MCF 10A (cell line): ENCODE data around the gene PEAK1. TPM values are rescaled to one million over a fixed set of nuclear protein-coding genes. Genes with fewer than 3 reads are reported as not detected.

Source experiments
- BruUV-seq: library from RNA; stranded (reverse); fragments of 400-500 nt; replicated peaks from 2 replicates; lab custom pipeline; 2021; lab: Mats Ljungman, UMichigan
- CTCF ChIA-PET: fragments of 300-600 bp; sonication (Branson Sonifier 250); formaldehyde crosslinking; extraction: SDS; loops from one replicate; lab custom pipeline; 2021; ENCODE audit warnings: antibody characterized with exemption, inconsistent platforms; lab: Yijun Ruan, JAX
- POLR2A ChIA-PET: fragments of 300-600, 350-650 bp; sonication (Branson Sonifier 250); formaldehyde crosslinking; extraction: SDS; loops from one replicate; lab custom pipeline; 2020; ENCODE audit warnings: antibody characterized with exemption, inconsistent platforms; lab: Yijun Ruan, JAX
- DNase-seq: peaks from one replicate; pipeline ENCODE4 v3.0.0-alpha.2; 2018; ENCODE audit not compliant: unreplicated experiment
- H3K27ac Mint-ChIP-seq: one replicate; pipeline ENCODE4 v1.8.0; 2022; ENCODE audit warnings: mild to moderate bottlenecking, low read depth, mixed read lengths; ENCODE audit not compliant: unreplicated experiment
- H3K27me3 Mint-ChIP-seq: one replicate; pipeline ENCODE4 v1.8.0; 2022; ENCODE audit warnings: mixed read lengths; ENCODE audit not compliant: insufficient read depth, unreplicated experiment
- H3K36me3 Mint-ChIP-seq: one replicate; pipeline ENCODE4 v1.8.0; 2022; ENCODE audit warnings: mild to moderate bottlenecking, moderate library complexity, mixed read lengths; ENCODE audit not compliant: insufficient read depth, unreplicated experiment
- H3K4me1 Mint-ChIP-seq: one replicate; pipeline ENCODE4 v1.8.0; 2022; ENCODE audit warnings: mixed read lengths; ENCODE audit not compliant: insufficient read depth, unreplicated experiment
- H3K4me3 Mint-ChIP-seq: one replicate; pipeline ENCODE4 v1.8.0; 2022; ENCODE audit warnings: mild to moderate bottlenecking, moderate library complexity, mixed read lengths; ENCODE audit not compliant: unreplicated experiment
- H3K9me3 Mint-ChIP-seq: one replicate; pipeline ENCODE4 v1.8.0; 2022; ENCODE audit warnings: mixed read lengths; ENCODE audit not compliant: unreplicated experiment
- intact Hi-C: fragments of 100-400 bp; cut with micrococcal nuclease; formaldehyde crosslinking; loops from 2 replicates; pipeline ENCODE4 v1.14.1; 2022
- total RNA-seq: library from RNA; stranded (reverse); gene quantifications from 2 replicates; pipeline ENCODE4 v1.2.3, GENCODE V29; 2022
- TF ChIP-seq, protein P1 (sequence below): fragments of 200-600 bp; IDR thresholded peaks from one replicate; pipeline ENCODE4 v1.8.0; 2022; ENCODE audit warnings: antibody characterized with exemption, mild to moderate bottlenecking; ENCODE audit not compliant: unreplicated experiment

Gene PEAK1
- total RNA-seq, 1 experiment from 2014 or later: 20.0 TPM

DNA sequence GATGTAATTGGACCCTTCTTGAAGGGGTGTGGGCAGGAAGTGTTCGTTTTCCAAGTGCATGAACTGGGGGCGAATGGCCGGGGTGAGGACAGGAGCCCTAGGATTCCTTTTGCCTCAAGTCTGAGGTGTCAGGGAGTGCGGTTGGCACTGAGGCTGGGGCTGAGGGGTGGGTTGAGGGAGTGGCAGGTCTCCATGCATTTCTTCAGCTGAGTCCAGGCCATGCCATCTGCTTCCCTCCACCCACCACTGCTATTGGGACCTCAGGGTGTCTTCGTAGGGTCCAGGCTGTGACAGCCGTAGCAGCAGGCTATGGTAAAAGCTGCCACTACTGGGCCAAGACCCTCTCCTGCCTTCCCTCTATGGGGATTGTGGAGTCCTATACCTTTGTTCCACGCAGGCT, 323.4 kb downstream of the PEAK1 start:
- Mint-ChIP-seq H3K27me3 (no peaks in the 10 kb centered on the region), H3K4me3 (no peak overlapping the region), H3K4me1 (peaks cover 7% of the 10 kb centered on the region), H3K9me3 (no peaks in the 10 kb centered on the region), H3K36me3 (peaks cover 7% of the 10 kb centered on the region), H3K27ac (no peak overlapping the region)
- CTCF ChIA-PET: interaction anchor here (1.0 to 2.2 kb wide), 4 partner anchors 11 to 447 kb away, joined by 3 to 8 read pairs (median 5); no protein-coding TSS in a partner anchor
- TF ChIP-seq, protein P1, sequence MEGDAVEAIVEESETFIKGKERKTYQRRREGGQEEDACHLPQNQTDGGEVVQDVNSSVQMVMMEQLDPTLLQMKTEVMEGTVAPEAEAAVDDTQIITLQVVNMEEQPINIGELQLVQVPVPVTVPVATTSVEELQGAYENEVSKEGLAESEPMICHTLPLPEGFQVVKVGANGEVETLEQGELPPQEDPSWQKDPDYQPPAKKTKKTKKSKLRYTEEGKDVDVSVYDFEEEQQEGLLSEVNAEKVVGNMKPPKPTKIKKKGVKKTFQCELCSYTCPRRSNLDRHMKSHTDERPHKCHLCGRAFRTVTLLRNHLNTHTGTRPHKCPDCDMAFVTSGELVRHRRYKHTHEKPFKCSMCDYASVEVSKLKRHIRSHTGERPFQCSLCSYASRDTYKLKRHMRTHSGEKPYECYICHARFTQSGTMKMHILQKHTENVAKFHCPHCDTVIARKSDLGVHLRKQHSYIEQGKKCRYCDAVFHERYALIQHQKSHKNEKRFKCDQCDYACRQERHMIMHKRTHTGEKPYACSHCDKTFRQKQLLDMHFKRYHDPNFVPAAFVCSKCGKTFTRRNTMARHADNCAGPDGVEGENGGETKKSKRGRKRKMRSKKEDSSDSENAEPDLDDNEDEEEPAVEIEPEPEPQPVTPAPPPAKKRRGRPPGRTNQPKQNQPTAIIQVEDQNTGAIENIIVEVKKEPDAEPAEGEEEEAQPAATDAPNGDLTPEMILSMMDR: no peak
- POLR2A ChIA-PET: no interaction called here
- intact Hi-C loops: no loop called here
- BruUV-seq: no TSS peak
- no peak for DNase-seq

DNA sequence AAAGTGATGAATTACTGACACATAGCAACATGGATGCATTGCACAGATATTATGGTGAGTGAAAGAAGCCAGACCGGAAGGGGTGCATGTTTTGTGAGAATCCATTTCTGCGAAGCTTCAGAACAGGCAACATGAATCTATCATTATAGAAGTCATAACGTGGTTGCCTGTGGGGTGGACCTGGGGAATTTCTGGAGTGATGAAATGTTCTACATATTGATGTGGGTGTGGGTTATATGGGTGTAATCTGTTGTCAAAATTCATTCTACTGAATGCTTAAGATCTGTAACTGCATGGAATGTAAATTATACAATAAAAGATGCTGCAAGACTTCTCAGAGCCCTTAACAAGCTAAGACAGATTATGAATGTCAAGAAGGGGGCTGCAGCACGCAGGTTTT, 323.8 kb downstream of the PEAK1 start:
- Mint-ChIP-seq H3K4me3 (no peak overlapping the region), H3K36me3 (peaks cover 7% of the 10 kb centered on the region), H3K9me3 (no peaks in the 10 kb centered on the region), H3K27ac (no peak overlapping the region), H3K4me1 (peaks cover 7% of the 10 kb centered on the region), H3K27me3 (no peaks in the 10 kb centered on the region)
- ChIA-PET POLR2A (interaction anchor here (1.3 kb wide), 1 partner anchor 35 kb away, joined by 4 read pairs; no protein-coding TSS in a partner anchor), CTCF (interaction anchor here (0.5 to 1.4 kb wide), 5 partner anchors 12 to 547 kb away, joined by 3 to 8 read pairs (median 3); no protein-coding TSS in a partner anchor)
- DNase-seq: no peak
- TF ChIP-seq, protein P1: no peak
- no TSS peak for BruUV-seq
- intact Hi-C loops: no loop called here

DNA sequence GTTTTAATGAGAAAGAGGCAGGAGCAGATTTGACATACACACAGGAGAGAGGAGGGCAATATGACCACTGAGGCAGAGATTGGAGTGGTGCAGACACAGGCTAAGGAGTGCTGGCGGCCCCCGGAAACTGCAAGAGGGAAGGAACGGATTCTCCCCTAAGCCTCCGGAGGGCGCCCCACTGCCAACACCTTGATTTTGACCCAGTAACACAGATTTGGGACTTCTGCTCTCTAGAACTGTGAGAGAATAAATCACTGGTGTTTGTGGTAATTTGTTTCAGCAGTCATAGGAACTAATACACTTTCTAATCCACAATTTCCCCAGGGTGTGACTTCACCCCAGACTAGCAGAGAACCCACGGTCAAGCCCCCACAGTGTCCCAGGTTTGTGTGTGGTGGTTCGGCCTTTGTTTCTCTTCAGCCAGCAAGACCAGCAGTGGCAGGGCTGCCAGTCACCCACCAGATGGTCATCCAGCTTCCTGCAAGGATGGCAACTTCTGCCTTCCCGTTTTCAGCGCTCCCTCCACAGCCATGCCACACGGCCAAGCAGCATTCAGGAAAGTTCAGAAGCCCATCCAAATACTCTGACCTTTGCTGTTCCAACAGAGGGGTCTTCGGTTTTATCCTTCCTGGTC, 325.4 kb downstream of the PEAK1 start:
- Mint-ChIP-seq H3K4me1 (peaks cover 7% of the 10 kb centered on the region), H3K9me3 (no peaks in the 10 kb centered on the region), H3K36me3 (peaks cover 7% of the 10 kb centered on the region), H3K4me3 (no peak overlapping the region), H3K27ac (no peak overlapping the region), H3K27me3 (no peaks in the 10 kb centered on the region)
- POLR2A ChIA-PET: no interaction called here
- no TSS peak for BruUV-seq
- CTCF ChIA-PET: interaction anchor here (0.7 to 0.9 kb wide), 2 partner anchors 30 to 44 kb away, joined by 3 read pairs; no protein-coding TSS in a partner anchor
- TF ChIP-seq, protein P1: no peak
- DNase-seq: no peak
- intact Hi-C loops: no loop called here

DNA sequence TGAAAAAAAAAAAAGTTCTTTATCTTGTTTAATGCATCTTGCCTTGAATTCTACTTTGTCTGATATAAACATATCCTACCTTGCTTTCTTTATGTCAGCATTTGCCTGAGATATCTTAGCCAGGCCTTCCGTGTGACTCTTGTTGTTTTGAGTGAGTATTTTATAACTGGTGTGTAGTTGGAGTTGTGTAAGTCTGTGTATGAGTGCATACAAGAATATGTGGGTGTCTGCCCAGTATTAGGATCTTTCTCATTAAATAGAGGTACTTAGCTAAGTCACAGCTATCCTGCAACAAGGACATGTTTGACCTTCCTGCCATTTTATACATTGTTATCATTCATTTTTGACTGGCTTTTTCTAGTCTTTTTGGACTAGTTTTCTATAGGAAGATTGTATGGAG, 326.5 kb downstream of the PEAK1 start:
- no TSS peak for BruUV-seq
- H3K9me3 Mint-ChIP-seq: no peaks in the 10 kb centered on the region
- H3K4me1 Mint-ChIP-seq: peaks cover 7% of the 10 kb centered on the region
- TF ChIP-seq, protein P1: no peak
- ChIA-PET CTCF (interaction anchor here (0.6 to 1.5 kb wide), 5 partner anchors 13 to 70 kb away, joined by 3 to 6 read pairs (median 3); no protein-coding TSS in a partner anchor), POLR2A (interaction anchor here (0.7 kb wide), 1 partner anchor 79 kb away, joined by 4 read pairs; no protein-coding TSS in a partner anchor)
- DNase-seq: no peak
- H3K4me3 Mint-ChIP-seq: no peak overlapping the region
- no peaks in the 10 kb centered on the region for H3K27me3 Mint-ChIP-seq
- peaks cover 7% of the 10 kb centered on the region for H3K36me3 Mint-ChIP-seq
- H3K27ac Mint-ChIP-seq: no peak overlapping the region
- intact Hi-C loops: no loop called here
